ENCODE data around the gene LRG1. TPM values are rescaled to one million over a fixed set of nuclear protein-coding genes. Genes with fewer than 3 reads are reported as not detected.

LRG1 gene
- total RNA-seq, 1 experiment from 2014 or later: 0.81 TPM

GRCh38 chr19:4521170-4521887, 18.5 kb downstream of the LRG1 start:
- Mint-ChIP-seq H3K27ac (no peak overlapping the region), H3K27me3 (ENCODE audit: low read depth) (peaks cover 55% of the 10 kb centered on the region), H3K9me3 (no peaks in the 10 kb centered on the region), H3K36me3 (no peaks in the 10 kb centered on the region), H3K4me3 (no peak overlapping the region), H3K4me1 (no peaks in the 10 kb centered on the region)
- ATAC-seq: no peak
- POLR2A ChIA-PET: no interaction called here
- no peak for DNase-seq (ENCODE audit: low spot score)
- TF ChIP-seq ZNF671 (CRISPR knock-in tag; IDR thresholded peaks at IDR 0.05) (no peak), CDX4 (CRISPR knock-in tag; IDR thresholded peaks at IDR 0.05; ENCODE audit: borderline replicate concordance) (no peak), ZNF317 (CRISPR knock-in tag; IDR thresholded peaks at IDR 0.05; ENCODE audit: borderline replicate concordance, low read depth) (no peak), NFE2L1 (CRISPR knock-in tag; IDR thresholded peaks at IDR 0.05) (no peak), ZNF263 (CRISPR knock-in tag; IDR thresholded peaks at IDR 0.05; ENCODE audit: low read depth) (no peak), ZNF232 (CRISPR knock-in tag; IDR thresholded peaks at IDR 0.05) (no peak), OVOL2 (CRISPR knock-in tag; IDR thresholded peaks at IDR 0.05; ENCODE audit: borderline replicate concordance) (no peak), ZBTB21 (CRISPR knock-in tag; IDR thresholded peaks at IDR 0.05; ENCODE audit: borderline replicate concordance) (no peak), GTF2I (CRISPR knock-in tag; conservative IDR thresholded peaks at IDR 0.05) (no peak), CTCF (IDR thresholded peaks at IDR 0.05) (no peak), E2F5 (CRISPR knock-in tag; IDR thresholded peaks at IDR 0.05) (no peak), ZNF121 (CRISPR knock-in tag; IDR thresholded peaks at IDR 0.05) (no peak), FOXP1 (CRISPR knock-in tag; IDR thresholded peaks at IDR 0.05; ENCODE audit: borderline replicate concordance) (no peak), ATF2 (CRISPR knock-in tag; IDR thresholded peaks at IDR 0.05; ENCODE audit: borderline replicate concordance, low read depth) (no peak)
- CTCF ChIA-PET: interaction anchor here (0.6 to 1.8 kb wide), 10 partner anchors 14 to 116 kb away, joined by 3 to 14 read pairs (median 4); partner anchors contain the start of gene PLIN5

GRCh38 chr19:4519521-4520277, 20.1 kb downstream of the LRG1 start:
- ATAC-seq (no peak), DNase-seq (ENCODE audit: low spot score) (no peak)
- H3K9me3 Mint-ChIP-seq: no peaks in the 10 kb centered on the region
- H3K36me3 Mint-ChIP-seq: no peaks in the 10 kb centered on the region
- peaks cover 68% of the 10 kb centered on the region for H3K27me3 Mint-ChIP-seq (ENCODE audit: low read depth)
- no peak overlapping the region for H3K27ac Mint-ChIP-seq
- H3K4me3 Mint-ChIP-seq: no peak overlapping the region
- POLR2A ChIA-PET: no interaction called here
- CTCF ChIA-PET: interaction anchor here (1.1 kb wide), 2 partner anchors 116 to 157 kb away, joined by 3 read pairs; no protein-coding TSS in a partner anchor
- no peaks in the 10 kb centered on the region for H3K4me1 Mint-ChIP-seq
- TF ChIP-seq ATF2 (CRISPR knock-in tag; IDR thresholded peaks at IDR 0.05; ENCODE audit: borderline replicate concordance, low read depth) (no peak), ZNF423 (CRISPR knock-in tag; IDR thresholded peaks at IDR 0.05) (no peak), MLX (CRISPR knock-in tag; IDR thresholded peaks at IDR 0.05) (no peak), FOXP1 (CRISPR knock-in tag; IDR thresholded peaks at IDR 0.05; ENCODE audit: borderline replicate concordance) (no peak), IRF1 (CRISPR knock-in tag; IDR thresholded peaks at IDR 0.05) (no peak), E2F4 (CRISPR knock-in tag; IDR thresholded peaks at IDR 0.05; ENCODE audit: borderline replicate concordance, low read depth) (no peak), SMAD4 (CRISPR knock-in tag; IDR thresholded peaks at IDR 0.05) (no peak), ATF3 (CRISPR knock-in tag; conservative IDR thresholded peaks at IDR 0.05) (no peak), ZNF416 (CRISPR knock-in tag; IDR thresholded peaks at IDR 0.05) (no peak), IRF2 (CRISPR knock-in tag; IDR thresholded peaks at IDR 0.05; ENCODE audit: borderline replicate concordance, low read depth) (no peak)

Data from WTC11 (cell line).